GM19468 (cell line): ENCODE results near the gene RTN4.

Experiments
- ATAC-seq: cut with Tn5 transposase; IDR thresholded peaks from one replicate; pipeline ENCODE4 v1.9.1; 2021; ENCODE audit warnings: mild to moderate bottlenecking, moderate library complexity, moderate number of reproducible peaks; ENCODE audit not compliant: unreplicated experiment; ENCODE audit errors: extremely low read depth

The RTN4 gene

DNA sequence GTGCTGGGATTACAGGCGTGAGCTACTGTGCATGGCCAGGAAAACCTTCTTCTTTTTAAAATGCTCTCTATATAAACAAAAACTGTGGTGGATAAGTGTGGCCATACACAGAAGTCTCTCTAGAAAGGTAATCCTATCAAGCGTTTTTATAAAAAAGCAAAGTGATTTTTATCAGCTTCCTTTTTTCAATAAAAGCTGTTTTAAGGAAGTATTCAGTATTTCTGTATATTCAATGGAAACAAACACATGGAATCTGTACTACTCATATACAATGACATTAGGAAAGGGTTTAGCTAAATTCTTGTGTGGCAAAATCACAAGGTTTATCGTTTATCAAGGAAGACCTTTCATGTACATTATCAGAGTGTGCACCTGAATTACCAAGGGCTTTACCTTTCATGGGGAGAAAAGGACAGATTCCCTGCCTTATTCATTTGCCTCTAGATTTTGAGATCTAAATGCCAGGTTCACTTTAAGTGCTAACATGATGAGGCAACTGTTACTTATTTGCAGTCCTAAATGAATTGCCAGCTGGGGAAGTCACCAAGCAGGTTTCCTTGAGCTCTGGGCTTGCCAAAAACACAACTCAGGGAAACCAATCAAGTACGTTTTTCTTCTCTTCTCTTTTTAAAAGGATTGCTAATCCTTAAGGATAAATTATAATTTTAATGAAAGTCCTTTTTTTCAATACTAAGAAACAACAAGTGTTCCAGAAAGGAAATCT is 70.8 kb downstream of the RTN4 start:
- no peak for ATAC-seq

DNA sequence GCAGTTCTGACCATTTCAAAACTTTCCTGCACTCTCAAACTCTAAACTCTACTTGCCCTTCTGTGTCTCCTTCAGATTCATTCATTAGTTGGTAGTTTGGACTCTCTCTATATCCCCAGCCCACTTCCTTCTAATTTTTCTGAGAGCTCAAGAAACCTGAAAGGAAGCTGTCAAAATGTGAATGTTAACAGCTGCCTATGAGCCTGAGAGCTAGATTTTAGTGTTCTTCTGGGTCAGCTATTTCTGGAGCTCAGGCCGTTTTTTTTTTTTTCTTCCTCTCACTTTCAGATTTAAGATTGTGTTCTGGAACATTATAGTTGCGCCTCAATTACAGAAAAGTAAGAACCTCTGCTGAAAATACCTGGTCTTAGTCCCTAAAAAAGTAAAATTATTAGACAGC is 73.1 kb downstream of the RTN4 start:
- ATAC-seq = peak; percentile 78

DNA sequence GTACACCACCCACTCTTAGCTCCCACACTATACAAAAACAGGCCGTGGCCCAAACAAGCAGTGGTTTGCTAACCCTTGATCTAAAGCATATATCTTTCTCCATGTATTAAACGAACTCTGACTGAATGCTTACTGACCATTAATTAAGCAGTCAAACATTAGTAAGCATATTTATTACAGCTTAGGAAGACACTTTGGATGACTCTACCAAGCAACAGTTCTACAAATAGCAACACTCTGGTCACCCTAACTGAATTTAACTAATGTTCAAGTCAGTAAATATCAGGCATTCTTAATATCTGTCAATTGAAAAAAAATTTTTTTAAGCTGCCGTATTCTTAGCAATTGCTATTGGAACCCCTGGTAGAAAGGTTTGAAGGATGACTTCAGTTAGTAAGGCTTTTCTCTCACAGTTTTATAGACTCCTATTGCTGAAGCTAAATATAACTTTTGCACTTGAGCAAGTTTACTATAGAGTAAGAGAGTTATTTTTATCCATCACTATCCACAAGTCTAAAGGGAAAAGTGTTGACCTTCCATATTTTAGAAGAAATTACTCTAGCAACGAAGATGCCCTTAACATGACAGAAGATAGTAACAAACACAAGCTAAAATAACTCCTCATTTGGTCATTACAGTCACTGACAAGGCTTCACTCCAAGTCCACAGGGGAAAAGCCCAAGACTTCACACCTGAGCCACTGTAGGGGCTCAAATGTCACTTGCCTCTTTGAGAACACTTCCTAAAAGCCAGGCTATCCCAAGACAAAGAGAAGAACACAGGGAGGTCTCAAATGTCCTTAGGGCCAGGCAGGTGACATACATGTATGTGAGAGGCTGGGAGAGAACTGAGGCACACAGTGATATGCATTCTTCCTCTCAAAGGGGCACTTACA is 74.4 kb downstream of the RTN4 start:
- no peak for ATAC-seq

DNA sequence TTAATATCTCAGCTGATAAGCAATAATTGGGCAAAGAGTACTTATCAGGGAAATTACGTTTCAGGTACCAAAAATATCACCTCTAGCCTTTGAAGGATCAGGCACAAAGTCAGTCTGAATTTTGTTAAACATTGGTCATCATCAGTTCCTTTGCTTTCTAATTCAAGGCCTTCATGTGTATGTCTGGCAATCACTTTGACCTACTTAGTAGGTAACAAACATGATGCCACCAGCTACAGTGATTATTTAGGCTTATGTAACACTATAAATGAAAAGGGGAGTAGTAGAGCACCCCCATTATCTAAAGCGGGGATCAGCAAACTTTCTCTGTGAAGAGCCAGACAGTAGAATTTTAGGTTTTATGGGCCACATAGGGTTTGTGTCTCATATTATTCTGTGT is 75.1 kb downstream of the RTN4 start:
- ATAC-seq = no peak

DNA sequence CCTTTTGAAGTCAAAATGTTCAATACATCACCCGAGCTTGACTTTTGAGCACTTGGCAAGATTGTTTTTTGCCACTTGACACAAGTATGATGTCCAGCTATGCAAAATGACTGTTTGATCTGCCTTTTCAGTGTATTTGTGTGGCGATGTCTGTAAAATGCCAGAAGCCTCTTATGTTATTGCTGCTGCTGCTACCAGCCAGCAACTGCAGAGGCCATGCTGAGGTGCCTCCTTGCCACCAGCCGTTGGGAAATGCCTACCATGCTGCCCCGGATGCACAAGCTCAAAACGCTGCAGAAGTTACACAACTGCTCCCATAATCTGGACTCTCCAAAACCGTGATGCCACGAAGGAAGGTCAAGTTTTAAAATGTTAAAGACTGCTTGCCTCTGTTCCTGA is 80.3 kb downstream of the RTN4 start:
- no peak for ATAC-seq

DNA sequence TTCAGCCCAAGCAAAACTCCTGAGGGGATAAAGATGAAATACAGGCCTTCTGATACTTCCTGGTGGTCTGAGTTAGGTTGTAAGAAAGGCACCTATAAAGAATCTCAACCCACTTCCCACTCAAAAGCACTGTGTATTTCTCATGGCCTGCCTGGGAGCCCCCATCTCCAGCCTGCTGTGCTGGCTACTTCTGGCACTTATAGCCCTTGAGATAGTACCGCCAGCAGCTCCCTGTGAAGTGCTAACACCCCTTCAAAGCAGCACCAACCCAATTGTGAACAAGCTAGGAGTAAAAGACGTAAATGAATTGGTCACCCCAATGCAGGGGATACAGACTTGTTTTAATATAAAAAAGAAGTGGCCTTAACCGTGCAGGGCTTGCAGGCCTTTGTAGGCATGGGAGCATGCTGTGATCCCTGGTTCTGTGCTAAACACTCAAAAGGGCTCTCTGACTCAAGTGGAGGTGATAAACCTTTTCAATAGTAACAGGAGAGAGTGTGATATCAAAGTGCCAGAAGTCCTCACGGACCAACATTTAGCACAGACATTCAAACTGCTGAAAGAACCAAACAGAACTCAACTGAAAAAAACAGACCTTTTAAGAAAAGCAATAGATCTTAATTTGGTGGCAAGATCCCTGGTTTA is 80.8 kb downstream of the RTN4 start:
- no peak for ATAC-seq

DNA sequence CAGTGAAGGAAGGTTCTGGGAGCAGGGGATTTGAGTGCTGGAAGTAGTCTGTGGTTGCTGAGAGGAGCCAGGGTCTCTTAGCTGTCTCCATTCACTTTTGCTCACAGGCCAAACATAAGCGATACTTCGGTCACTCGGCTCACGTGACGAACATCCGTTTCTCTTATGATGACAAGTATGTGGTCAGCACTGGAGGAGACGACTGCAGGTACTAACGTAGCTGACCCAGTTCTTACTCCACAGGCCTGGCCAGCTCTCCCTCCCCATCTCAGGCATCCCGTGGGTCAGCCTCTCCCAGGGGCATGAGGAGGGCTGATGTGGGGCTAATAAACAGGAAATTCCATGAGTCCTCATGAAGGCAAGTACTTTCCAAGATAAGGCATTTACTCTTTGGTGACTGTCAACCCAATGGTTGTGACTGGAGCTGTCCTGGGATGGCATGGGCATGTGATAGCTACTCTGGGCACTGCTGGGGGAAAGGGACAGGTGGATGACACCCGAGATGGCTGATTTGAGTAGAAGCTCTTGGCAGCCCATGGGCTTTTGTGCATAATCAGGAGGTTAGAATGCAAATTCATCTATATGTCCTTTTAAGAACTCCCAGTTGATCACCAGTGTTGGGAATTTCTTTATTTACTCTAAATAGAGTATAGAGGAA is 81.6 kb downstream of the RTN4 start:
- no peak for ATAC-seq

DNA sequence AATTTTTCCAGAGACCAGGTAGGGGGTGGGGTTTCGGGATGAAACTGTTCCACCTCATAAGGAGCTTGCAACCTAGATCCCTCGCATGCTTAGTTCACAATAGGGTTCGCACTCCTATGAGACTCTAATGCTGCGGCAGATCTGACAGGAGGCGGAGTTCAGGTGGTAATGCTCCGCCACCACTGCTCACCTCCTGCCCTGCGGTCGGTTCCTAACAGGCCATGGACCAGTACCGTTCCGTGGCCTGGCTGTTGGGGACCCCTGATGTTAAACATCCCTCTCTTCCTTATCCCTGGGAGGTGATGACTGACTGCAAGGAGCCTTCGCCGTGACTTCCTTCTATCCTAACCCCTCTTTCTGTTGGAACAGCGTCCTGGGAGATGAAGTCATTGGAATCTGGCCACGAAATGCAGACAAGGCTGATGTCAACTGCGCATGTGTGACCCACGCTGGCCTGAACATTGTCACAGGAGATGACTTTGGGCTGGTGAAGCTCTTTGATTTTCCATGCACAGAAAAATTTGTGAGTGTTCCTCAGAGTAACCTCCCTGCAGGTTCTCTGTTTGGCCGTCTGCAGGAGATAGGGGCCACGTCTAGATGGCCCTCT is 82.4 kb downstream of the RTN4 start:
- no peak for ATAC-seq

DNA sequence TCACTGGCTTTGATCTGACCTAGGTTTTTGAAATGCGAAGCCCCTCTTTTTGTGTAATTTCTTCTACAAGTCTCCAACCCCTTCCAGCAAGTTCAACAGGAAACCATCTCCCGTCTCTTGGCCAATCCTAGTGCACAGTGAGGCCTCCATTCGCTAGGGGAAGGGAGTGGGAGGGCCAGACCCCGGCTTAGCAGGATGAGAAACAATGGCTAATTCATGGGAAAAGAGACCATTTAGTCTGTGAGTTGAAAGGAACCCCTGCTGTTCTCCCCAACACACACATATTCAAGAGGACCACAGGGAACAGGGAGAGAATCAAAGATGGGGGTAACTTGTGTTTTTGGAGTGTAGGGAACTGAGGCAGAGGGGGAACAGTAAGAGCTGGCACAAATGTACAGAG is 83.0 kb downstream of the RTN4 start:
- ATAC-seq = no peak

DNA sequence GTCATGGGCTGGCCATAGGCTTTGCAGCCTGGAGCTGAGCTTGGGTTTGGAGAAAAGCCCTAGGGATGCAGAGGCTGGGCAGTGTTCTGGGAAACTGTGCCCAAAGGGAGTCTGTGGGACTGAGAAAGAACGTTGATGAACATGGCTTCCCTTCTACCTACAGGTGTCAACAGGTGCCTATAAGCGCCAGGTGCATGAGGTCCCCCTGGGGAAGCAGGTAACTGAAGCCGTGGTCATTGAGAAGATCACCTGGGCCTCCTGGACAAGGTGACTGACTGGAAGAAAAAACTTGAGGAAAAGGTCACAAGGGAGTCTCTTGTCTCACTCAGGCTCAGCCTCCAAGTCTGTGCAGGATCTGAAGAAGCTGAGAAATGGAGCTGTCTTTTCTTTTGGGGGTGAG is 83.4 kb downstream of the RTN4 start:
- no peak for ATAC-seq

DNA sequence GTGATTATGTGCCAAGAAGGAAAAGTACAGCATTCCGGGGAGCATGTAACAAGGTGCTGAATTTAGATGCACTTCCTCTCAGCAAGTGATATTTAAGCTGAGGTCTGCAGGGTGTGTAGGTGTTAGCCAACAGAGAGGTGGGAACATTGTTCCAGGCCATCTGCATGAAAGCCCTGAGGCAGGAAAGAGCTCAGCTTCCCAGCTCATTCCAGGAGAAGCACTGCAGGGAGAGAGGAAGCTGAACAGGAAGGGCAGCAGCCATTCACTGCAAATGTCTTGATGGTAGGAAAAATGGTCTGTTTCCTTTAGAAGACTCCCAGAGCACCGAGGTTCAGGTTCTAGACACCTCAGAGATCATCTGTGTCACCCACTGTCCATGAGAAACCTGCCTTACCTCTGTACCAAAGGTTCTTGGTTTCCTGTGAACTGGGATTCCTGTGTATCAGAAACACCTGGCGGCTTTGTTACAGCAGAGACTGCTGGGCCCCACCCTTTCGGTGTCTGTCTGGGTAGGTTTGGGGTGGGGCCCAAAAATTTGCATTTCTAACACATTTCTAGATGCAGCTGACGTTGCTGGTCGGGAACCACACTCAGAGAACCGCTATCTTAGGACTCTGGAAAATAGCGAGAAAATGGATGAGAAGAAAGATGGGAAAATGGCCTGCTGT is 84.0 kb downstream of the RTN4 start:
- no peak for ATAC-seq

DNA sequence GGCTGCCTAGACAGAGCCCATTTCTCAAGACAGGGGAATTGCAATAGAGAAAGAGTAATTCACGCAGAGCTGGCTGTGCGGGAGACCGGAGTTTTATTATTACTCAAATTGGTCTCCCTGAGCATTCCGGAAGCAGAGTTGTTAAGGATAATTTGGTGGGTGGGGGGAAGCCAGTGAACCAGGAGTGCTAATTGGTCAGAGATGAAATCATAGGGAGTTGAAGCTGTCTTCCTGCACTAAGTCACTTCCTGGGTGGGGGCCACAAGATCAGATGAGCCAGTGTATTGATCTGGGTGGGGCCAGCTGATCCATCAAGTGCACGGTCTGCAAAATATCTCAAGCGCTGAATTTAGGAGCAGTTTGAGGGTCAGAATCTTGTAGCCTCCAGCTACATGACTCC is 84.8 kb downstream of the RTN4 start:
- no peak for ATAC-seq

DNA sequence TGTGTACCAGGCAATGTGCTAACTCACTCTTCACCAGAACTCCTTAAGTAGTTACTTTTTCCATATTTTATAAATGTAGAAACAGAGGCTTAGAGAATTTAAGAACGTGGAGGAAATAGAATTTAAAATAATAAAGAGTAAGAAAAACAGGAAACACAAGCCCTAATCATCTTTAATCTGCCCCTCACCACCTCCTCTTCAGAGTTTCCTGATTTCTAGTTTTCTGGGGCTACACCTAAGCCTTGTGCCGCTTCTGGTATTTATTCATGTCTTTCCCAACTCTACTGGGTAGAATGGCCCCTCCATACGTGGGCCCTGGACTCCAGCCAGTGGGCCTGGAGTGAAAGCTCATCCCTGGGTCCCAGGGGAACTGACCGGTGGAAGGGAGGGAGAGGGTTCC is 85.4 kb downstream of the RTN4 start:
- no peak for ATAC-seq

DNA sequence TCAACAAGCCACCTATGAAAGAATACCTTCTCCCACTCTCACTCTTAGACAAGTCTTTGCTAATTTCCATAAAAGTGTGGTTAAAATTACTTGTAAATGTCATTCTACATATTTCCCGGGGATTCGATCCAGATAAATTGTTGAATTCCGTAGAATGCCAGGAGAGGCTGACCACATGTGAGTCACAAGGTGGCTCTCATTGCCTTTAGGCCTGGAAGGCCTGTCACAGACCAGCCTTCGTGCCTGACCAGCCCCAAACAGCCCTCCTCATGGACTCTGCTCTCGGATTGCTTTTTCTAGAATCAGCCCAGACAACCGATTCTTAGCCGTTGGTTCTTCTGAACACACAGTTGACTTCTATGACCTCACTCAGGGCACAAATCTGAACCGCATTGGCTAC is 86.0 kb downstream of the RTN4 start:
- ATAC-seq = no peak

DNA sequence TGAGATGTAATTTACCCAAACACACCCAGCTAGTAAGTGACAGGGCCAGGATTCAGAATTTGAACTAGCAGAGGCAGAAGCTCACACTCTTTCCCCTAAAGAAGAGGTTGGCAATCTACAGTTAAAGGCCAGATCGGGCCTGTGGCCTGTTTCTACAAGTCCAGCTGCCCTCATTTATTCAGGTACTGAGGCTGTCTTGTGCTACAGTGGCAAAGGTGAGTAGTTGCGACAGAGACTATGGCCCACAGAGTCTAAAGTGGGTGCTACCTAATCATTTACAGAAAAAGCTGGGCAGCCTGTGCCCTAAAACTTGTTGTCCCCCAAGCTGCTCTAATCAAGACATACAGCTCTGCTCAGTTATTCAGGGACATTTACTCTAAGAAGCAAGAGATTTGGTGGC is 86.8 kb downstream of the RTN4 start:
- ATAC-seq = no peak

DNA sequence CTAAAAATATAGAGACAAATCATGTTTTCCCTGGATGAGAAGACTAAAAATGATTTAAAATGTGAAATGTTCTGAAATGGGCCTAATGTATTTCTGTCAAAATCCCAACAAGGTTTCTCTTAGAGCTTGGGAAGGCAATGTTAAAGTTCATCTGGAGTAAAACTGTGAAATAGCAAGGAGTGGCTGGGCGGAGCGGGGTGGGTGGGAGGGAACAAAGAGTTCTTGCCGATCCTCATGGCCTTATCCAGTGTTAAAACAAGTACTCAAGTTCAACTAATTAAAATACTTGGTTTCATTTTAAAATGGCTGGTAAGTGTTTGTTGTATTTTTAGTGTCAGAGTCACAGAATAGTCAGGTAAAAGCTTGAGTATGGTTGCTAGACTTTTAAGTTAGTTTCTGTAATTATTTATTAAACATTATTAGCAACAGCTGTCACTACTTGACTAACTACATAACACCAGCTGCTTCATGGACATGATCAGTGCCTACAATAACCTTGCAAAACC is 87.3 kb downstream of the RTN4 start:
- ATAC-seq = no peak

DNA sequence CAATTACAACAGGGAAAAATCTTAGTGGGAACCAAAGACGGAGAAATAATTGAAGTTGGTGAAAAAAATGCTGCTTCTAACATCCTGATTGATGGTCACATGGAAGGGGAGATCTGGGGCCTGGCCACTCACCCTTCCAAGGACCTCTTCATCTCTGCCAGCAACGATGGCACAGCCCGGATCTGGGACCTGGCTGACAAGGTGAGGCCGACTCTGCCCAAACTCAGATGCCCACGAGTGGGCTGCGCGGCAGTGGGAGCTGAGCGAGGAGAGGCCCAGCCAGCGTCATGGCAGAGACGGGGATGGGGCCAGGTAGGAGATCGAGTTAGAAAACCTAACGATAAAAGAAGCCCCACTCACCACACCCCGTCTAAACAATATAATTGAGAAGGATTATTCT is 87.7 kb downstream of the RTN4 start:
- no peak for ATAC-seq

DNA sequence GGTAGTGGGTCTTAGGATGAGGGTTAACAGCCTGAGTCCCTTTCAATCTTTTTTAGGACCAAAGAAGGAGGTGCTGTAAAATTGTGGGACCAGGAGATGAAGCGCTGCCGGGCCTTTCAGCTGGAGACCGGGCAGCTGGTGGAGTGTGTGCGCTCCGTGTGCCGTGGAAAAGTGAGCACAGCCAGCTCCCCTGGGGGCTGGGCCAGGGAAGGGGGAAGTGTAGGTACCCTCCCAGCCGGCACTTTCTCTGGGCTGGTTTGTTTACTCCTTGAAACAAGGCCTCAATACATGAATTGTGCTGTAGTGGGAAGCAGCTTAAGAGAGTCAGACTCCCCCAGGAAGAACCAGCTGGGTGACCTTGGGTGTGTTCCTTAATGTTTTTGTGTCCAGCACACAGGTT is 90.1 kb downstream of the RTN4 start:
- ATAC-seq = no peak

DNA sequence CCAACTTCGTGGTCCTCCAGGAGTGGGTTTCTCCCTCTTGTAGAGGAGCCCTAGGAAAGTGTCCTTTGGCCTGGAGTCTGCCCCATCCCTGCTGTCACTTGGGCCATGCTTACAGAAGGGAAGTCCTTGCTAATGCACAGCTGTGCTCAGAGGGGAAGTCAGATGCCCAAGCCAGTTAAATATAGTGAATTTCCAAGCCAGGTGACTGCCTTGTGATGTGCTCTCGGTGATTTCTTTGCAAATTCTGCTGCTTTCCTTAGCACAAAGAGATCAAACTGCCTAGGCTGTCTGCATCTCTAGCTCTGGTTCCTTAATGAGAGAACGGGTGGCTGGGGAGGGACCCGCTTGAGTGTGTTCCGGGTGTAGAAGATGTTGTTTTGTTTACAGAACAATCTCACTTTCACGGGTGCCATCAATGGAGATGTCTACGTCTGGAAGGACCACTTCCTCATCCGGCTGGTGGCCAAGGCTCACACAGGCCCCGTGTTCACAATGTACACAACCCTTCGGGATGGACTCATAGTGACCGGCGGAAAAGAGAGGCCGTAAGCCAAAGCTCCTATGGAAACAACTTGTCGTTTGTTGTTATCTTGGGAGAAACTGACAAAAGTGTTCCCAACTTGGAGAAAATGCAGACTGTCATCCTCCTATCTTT is 91.4 kb downstream of the RTN4 start:
- ATAC-seq = no peak
